ENCODE measurements around the gene BAD. TPM values are rescaled to one million over a fixed set of nuclear protein-coding genes. Genes with fewer than 3 reads are reported as not detected.

Gene BAD
- total RNA-seq, 1 donor from 2014 or later = 36.1 TPM

DNA sequence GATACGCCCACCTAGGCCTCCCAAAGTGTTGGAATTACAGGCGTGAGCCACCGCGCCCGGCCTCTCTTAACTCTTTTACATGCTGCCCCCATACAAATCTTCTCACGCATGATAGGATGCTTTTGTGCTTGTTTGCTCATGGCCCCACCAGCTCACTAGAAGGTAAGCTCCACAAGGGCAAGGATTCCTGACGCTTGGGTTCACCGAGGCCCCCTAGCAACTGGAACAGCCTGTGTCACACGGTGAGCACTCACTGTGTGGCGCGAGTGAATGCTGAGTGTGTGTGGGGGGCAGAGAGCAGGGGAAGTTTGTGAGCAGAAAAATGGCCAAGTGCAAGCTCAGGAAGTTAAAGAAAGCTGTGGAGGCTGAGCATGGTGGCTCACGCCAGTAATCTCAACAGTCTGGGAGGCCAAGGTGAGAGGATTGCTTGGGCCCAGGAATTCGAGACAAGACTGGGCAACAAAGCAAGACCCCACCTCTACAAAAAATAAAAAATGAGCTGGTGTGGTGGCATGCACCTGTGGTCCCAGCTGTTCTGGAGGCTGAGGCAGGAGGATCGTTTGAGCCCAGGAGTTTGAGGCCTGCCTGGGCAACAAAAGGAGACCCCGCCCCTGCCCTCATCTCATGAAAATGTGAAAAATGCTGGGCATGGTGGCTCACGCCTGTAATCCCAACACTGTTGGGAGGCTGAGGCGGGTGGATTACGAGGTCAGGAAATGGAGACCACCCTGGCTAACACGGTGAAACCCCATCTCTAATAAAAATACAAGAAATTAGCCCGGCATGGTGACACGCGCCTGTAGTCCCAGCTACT, 2.3 kb downstream of the BAD start:
- intact Hi-C loops (cut with micrococcal nuclease) = no loop called here

- intact Hi-C loops (cut with micrococcal nuclease) = no loop called here
These were observed 5.8 kb downstream of the BAD start for GRCh38 chr11:64278576-64279190.

- intact Hi-C loops (cut with micrococcal nuclease) = no loop called here
These were observed 7.6 kb downstream of the BAD start for GRCh38 chr11:64276653-64277431.

GRCh38 chr11:64275841-64276240, 8.6 kb downstream of the BAD start:
- intact Hi-C loops (cut with micrococcal nuclease) = no loop called here

GRCh38 chr11:64275031-64275800, 9.2 kb downstream of the BAD start:
- intact Hi-C loops (cut with micrococcal nuclease) = no loop called here

GRCh38 chr11:64269540-64270220, 14.8 kb downstream of the BAD start:
- intact Hi-C loops (cut with micrococcal nuclease) = loop anchor here (1.0 to 2.0 kb wide), 8 partner anchors 16 to 71 kb away; partner anchors contain the start of genes CCDC88B, ESRRA, FERMT3 and FKBP2

DNA sequence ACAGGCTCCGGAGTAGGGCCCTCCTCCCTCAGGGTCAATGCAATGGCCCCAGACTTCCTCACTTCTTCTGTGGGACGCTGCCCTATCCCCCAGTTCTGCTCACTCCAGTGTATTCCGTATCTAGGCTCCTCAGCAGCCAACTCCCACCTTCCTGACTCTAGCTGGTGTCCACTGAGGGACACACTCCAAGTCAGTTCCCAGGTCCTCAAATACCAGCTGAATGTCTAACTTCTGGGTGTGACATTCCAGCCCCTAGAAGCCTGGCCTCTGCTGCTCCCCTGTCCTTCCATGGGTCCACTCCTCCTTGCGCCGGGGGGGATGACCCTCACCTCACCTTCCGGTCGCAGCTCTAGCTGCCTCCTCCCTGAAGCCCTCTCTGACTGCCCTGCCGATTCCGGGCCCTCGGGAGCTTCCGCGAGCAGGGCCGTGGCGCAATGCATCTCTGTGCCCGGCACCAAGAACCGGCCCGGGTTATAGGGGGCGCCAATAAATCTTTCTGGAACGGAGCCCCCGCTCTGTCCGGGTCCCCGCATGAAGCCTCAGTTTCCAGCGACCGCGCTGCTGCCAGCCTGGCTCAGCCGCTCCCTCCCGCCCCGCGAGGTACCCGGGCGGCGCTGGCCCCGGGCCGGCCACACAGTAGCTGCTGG, 15.4 kb downstream of the BAD start:
- intact Hi-C loops (cut with micrococcal nuclease) = loop anchor here (1.0 to 2.0 kb wide), 3 partner anchors 18 to 62 kb away; partner anchors contain the start of genes FERMT3, NUDT22, PLCB3 and TRPT1

- intact Hi-C loops (cut with micrococcal nuclease) = loop anchor here (2.0 kb wide), 1 partner anchor 61 kb away; the partner anchor contains the start of gene FERMT3
These were observed 16.2 kb downstream of the BAD start for GRCh38 chr11:64268025-64268892.

GRCh38 chr11:64267207-64267945, 17.1 kb downstream of the BAD start:
- intact Hi-C loops (cut with micrococcal nuclease) = no loop called here

GRCh38 chr11:64266339-64266738, 18.1 kb downstream of the BAD start:
- intact Hi-C loops (cut with micrococcal nuclease) = no loop called here

DNA sequence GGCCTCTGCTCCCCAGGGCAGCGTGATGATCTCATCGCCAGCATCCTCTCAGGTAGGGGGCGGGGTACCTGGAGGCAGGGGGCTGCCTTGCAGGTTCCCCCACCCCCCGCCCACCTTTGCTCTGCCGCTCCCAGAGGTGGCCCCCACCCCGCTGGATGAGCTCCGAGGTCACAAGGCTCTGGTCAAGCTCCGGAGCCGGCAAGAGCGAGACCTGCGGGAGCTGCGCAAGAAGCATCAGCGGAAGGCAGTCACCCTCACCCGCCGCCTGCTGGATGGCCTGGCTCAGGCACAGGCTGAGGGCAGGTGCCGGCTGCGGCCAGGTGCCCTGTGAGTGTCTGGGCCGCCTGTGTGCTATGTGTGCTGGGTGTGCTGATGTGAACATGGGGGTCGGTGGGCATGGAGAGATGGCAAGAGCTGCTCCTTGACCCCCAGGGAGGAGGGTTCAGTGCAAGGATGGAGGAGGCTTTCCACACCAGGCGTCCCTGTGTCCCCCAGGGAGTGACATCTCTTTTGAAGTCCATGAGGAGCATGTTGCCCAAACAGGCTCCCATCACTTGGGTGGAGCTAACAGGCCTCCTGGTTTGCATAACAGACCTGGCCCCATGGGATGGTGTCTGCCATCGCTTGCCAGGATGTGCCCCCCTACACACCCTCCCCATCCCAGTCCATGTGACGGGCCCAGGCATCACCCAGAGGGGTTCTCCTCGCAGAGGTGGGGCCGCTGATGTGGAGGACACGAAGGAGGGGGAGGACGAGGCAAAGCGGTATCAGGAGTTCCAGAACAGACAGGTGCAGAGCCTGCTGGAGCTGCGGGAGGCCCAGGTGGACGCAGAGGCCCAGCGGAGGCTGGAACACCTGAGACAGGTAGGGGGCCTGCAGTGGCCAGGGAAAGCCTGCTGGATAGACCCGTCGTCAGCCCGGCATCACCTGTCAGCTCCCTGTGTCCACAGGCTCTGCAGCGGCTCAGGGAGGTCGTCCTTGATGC, 19.0 kb downstream of the BAD start:
- intact Hi-C loops (cut with micrococcal nuclease) = no loop called here

GRCh38 chr11:64264371-64264852, 20.1 kb downstream of the BAD start:
- intact Hi-C loops (cut with micrococcal nuclease) = no loop called here

DNA sequence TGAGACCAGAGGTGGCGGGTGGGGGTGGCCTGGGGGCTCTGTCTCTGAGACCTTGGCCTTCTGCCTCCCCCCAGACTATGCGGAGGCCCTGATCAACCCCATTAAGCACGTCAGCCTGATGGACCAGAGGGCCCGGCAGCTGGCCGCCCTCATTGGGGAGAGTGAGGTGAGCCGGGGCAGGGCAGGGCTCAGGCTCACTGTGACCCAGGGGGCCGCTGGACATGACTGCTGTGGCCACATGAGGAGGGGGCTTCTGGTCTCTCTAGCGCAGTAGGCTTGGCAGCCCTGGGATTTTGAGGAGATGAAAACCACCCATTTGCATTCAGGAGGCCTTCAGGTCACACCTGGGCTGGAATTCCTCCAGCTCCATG, 20.5 kb downstream of the BAD start:
- intact Hi-C loops (cut with micrococcal nuclease) = no loop called here

DNA sequence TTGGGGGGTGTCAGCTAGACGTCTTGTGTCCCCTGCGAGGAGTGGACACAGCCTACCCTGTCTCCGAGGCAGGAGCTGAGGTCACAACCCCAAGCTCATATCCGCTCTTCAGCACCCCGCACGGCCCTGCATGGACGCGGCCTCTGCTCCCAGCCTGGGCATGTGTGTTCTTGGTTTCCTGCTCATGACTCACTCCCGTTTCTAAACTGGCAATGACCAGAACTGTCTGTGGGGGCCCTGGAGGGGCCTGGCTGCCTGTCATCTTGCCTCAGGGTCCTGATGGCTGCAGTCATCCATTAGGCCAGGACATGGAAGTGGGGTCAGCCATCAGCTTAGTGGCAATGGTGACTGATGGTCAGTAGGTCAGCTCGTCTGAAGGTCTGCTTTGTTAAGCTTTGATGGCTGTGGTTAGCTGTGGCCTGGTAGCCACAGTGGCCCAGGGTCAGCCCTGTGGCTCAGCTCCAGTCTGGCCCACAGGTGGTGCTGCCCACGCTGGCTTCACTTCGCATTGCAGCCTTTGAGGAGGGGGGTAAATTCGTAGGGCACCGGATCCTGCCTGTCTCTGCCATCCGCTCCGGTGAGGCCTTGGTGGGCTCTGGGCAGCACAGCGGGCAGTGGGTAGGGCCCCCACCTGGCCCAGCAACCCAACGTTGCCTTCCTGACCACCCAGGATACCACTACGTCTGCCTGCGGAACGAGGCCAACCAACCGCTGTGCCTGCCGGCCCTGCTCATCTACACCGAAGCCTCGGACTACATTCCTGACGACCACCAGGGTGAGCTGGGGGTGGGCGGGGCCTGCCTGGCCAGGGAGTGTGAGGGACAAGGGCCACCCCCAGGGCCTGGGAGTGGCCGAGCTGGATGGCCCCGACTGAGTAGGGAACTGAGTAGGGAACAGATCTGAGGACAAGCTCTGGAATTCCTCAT, 21.2 kb downstream of the BAD start:
- intact Hi-C loops (cut with micrococcal nuclease) = no loop called here

DNA sequence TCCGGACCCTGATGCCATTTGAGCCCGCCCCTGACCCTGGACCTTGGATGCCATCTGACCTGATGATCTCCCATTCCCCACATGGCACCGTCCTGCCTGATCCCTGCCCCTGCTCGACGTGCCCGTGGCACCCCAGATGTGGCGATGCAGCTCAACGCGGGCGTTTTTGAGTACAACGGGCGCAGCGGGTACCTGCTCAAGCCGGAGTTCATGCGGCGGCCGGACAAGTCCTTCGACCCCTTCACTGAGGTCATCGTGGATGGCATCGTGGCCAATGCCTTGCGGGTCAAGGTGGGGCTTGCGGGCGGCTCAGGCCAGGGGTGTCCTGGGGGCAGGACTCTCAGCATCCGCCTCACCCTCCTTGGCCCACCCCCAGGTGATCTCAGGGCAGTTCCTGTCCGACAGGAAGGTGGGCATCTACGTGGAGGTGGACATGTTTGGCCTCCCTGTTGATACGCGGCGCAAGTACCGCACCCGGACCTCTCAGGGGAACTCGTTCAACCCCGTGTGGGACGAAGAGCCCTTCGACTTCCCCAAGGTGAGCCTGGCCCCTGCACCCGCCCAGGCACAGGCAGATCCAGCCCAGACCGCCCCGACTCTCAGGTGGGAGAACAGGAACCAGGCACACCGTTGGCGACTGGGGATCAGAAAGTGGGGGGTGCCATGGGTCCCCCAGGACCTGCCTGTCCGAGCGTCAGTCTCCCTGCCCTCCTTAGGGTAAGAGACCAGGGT, 22.0 kb downstream of the BAD start:
- intact Hi-C loops (cut with micrococcal nuclease) = no loop called here
